SU-DHL-6 (cell line): Measurements from ENCODE around the gene SSTR5.

ENCODE experiments used
- CTCF ChIP-seq: fragments of 200-600 bp; sonication (generic); IDR thresholded peaks from one replicate; pipeline ENCODE4 v1.5.1; 2017; ENCODE audit warnings: antibody characterized with exemption, mild to moderate bottlenecking, low read length, moderate library complexity; ENCODE audit not compliant: insufficient read depth, poor library complexity, severe bottlenecking
- EZH2phosphoT487 ChIP-seq: fragments of 200-600 bp; sonication (generic), shearing (Covaris generic); conservative IDR thresholded peaks from 2 replicates; pipeline ENCODE4 v1.6.1; 2018; ENCODE audit warnings: mild to moderate bottlenecking, antibody characterized with exemption, low read length, moderate library complexity, mixed read lengths

GRCh38 chr16:1090620-1091587 lies 18.4 kb downstream of the SSTR5 start:
- no peak for TF ChIP-seq CTCF
- TF ChIP-seq EZH2phosphoT487, result no peak
